Measurements from ENCODE around the gene SLC25A5.
A peak's percentile ranks its signal among the peaks of the same experiment; 100 is the strongest.
"Not testable (repeated sequence)": the region's sequence is repeated elsewhere in the genome, so short reads cannot be mapped to it uniquely, and the experiment has no call there.

Gene SLC25A5

DNA sequence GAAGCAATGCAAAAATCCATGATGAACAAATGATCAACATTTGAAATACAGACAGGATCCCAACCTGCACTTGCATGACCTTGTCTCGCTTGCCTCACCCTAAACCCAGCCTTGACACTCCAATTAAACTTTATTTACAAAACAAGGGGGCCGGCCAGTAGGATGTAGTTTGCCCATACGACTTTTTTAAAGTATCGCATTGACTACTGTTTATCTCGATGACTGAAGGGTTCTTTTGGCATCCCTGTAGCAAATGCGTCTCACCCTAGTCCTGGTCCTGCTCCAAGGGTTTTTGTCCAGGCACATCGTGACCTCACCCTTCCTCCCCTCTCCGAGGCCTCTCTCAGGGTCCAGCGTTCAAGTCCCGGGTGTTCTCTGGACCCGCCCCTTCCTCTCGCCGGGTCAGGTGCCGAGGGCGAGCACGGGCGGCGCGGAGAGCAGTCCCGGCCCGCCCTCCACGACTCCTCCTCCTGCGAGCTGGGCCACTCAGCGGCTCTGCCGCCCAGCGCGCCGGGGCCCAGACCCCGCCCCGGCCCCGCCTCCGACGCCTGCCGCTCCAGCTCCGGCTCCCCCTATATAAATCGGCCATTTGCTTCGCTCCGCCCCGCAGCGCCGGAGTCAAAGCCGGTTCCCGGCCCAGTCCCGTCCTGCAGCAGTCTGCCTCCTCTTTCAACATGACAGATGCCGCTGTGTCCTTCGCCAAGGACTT lies at the start of gene SLC25A5:
SLC25A5 (plus strand) TSS at position 603 of the 709 bp plus-strand sequence; CDS start at position 675, 72 bp downstream.
- DNase-seq, result peak; percentile 78 to 79

DNA sequence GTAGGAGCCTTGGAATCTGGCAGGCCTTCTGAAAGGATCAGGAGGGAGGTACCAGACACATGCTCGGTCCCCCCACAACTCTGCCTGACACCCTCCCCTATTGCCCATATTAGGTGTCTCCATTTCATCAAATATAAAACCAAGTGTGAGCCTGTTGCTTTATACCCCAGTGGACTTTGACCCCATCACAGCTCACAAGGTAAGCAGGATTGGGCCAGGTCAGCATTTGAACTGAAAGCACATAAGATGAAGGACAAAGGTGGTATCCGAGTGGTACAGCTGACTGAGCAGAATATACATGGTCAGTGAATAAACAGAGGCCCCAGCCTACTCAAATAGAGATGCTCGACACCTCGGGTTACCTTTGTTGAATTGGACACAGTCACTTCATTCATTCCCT lies 49.1 kb upstream of the SLC25A5 start:
- no peak for DNase-seq

DNA sequence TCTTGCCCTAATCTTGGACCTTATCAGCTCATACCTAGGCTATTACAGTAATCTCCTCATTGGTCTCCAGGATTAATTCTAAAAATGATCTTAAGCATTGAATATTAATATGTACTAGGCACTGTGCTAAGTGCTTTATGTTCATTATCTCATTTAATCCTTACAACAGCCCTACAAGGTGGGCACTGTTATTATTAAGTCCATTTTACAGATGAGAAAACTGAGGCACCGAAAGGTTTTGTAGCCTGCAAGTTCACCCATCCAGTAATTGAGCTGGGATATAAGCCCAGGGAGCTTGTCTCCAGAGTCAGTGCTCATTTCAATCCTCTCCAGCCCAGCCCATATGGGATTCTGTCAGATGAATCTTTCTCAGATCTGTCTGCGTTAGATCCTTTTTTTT lies 48.3 kb upstream of the SLC25A5 start:
- DNase-seq, result no peak

DNA sequence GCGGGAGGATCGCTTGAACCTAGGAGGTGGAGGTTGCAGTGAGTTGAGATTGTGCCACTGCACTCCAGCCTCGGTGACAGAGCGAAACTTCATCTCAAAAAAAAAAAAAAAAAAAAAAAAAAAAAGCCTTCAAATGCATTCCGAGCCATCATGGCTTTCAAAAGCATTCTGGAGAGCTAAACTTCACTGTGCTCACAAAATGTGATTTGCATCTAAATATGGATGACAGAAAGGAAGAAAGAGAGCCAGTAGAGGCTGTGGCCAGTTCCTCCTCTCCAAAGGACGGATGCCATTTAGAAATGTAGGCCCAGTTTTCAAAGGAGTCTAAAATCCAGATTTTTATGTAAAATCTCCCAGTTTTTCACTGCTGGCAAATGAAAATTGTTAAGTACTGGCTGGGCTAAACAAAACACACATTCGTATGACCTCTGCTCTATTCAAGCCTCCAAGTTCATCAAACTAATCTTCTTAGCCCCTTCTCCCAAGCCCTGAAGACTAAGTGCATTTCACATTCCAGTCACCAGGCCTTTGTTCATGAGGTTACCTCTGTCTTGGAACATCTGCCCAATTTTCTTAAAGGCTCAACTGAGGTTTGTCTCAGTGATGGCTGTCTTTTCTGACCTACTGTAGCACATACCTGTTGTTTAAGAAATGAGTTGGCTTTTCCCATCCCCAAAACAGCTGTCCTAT lies 47.1 kb upstream of the SLC25A5 start:
- no peak for DNase-seq

DNA sequence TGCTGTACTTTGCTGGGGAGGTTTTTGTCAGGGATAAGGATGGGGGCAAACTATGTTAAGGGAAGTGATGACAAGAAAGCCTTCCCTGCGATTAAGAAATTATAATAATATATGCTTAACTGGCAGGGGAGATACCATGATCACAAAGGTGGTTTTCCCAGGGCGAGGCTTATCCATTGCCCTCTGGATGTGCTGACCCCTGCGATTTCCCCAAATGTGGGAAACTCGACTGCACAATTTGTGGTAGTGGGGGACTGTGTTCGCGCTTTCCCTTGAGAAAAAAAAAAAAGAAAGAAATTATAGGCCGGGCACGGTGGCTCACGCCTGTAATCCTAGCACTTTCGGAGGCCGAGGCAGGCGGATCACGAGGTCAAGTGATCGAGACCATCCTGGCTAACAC lies 44.6 kb upstream of the SLC25A5 start:
- DNase-seq, result no peak

DNA sequence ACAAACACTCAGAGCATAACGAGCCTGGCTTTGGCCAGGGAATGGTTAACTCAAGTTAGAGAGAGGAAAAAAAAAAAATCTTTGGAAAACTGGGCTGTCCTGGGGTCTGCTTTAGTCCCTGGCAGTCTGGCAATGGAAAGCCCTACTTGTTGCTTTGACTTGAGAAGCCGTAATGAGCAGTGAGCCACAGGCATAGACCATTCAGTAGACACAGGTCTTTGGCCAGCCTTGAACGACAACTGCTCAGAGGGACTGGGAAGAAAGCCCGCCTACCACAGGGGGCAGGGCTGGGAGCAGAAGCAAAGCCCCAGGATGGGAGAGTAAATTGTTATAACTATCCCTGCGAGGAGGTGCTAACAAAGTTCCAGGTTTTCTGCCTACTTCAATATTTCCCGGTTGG lies 43.2 kb upstream of the SLC25A5 start:
- no peak for DNase-seq

DNA sequence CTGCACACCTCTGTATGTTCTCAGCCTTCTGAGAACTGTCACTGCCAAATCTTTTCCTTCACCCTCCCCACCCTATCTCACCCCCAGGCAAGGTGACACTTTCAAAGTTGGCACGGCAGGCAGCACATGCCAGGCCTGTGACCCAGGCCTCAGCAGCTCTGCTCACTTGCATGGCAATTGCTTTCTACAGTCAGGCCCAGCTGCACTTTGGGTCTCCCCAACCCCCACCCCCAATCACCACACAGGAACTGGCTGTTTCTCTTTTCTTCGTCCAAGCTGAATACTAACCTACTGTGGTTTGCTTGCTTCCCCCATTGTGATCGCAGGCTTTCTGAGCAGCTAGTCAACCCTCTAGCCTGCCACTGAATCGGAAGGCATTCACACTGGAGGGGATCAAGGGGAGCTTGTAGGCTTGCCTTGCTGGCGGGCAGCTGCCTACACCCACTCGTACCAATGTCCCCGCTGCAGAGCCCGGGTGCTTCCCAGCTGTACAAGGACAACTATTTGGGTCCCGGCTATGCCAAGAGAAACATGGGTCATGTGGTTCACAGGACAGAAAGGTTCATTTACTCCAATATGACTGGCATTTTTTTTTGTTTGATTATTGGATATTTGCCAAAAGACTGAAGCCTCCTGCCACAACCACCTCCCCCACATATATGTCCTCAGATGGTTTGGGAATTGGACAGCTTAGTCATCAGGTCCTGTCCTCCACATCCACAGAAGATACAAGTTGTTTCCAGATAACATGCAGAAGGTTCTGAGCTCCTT lies 41.0 kb upstream of the SLC25A5 start:
- peak; percentile 1 to 16 for DNase-seq

DNA sequence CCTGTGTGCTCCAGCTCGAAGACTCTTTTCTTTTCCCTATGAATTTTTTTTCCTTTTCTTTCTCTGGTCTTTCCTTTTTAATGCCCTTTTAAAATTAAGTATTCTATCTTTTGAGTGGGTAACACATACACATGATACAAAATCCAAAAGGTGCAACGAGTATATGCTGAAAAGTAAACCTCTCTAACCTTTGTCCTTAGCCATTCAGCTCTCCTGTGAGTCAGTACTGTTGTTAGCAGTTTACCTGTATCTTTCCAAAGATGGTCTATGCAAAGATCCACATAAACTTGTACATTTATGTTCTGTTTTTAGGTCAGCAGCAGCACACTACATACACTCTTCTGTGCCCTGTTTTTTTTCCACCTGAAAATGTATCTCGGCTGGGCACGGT lies 40.5 kb upstream of the SLC25A5 start:
- DNase-seq, result no peak

DNA sequence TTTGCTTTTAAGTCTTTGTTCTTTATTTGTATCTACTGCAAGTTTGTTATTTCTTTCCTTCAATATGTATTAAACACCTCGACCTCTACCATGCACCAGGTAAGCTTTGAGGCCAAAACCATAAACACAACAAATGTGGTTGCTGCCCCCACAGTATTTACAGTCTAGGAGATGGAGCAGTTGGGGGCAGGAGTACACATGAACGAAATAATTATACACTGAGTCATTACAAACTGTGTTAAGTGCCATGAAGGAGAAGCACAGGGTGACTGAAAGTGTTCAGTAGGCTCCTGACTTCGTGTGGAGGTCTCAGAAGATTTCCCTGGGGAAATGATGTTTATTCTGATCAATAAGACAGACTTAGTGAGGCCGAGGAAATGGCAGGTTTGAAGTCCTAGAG lies 38.8 kb upstream of the SLC25A5 start:
- DNase-seq, result no peak

DNA sequence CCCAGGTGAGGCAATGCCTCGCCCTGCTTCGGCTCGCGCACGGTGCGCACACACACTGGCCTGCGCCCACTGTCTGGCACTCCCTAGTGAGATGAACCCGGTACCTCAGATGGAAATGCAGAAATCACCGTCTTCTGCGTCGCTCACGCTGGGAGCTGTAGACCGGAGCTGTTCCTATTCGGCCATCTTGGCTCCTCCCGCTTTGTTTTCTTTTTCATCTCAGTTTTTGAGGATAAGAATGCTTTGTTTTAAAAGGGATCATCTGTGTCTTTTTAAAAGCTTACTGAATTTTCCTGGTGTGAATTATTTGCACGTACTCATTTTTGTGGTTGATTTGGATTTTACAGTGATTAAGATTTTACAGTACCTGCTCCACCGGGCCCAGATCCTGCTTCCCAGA lies 26.9 kb upstream of the SLC25A5 start:
- not testable (repeated sequence) for DNase-seq

DNA sequence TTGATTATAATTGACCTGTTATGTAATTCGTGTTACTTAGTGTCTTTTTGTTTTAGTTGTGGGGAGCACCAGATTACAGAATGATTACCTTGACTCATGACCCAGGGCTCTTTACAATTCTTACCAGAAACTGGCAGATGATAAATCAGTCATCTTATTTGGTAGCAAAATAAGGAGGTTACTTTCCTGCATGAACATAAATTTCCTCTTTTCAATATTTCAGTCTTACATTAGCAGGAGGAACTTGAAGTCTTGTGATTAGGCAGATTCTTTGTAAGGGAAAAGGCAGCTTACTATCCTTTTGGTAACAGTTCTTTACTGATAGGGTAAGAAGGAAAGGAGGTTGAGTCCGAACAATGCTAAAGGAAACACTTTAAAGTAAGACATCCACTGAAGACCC lies 26.0 kb upstream of the SLC25A5 start:
- peak; percentile 26 to 61 for DNase-seq

DNA sequence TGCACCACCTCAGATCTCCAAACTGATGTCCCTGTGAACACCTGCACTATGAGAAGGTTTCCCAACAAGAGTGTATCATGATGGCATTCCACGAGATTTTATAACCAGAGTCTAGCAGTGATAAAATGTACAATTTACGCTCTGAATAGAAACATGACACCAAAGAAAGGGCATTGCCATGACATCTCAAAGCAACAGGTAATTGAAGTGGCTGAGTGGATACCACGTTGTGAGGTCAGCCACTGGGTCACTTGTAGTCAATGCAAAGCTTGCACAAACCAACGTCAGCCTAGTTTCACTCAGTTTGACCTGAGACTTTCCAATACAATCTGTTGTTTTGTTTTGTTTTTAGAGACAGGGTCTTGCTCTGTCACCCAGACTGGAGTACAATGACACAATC lies 15.0 kb upstream of the SLC25A5 start:
- no peak for DNase-seq

DNA sequence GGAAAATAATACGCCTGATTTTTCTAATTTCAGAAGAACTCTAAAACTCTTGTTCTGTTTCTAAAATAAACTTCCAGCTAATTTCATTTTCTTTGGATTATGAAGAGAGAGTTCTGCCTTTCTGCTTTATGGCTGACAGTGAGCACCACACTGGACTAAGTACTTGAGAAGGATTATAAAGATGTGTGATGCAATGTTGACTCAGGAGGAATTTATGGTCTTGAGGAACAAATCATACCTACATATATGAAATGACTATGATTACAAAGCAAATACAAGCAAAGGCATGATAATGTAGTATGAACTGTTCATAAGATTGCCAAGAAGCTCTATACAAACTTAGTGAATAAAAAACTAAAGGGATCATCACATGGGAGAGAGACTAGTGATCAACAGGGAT lies 13.0 kb upstream of the SLC25A5 start:
- DNase-seq, result no peak

DNA sequence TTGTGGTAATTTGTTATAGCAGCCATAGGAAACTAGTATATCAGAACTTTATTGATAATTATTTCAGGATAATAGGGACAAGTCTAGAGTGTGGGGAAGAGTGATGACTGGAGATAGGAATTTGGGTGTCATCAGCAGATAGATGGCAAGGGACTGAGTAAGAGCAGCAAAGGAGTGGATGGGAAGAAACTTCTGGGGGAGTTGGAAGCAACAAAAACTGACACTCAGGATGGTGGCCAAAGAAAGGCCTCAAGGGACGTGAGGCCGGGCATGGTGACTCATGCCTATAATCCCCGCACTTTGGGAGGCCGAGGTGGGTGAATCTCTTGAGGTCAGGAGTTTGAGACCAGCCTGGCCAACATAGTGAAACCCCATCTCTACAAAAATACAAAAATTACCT lies 9.1 kb upstream of the SLC25A5 start:
- no peak for DNase-seq

DNA sequence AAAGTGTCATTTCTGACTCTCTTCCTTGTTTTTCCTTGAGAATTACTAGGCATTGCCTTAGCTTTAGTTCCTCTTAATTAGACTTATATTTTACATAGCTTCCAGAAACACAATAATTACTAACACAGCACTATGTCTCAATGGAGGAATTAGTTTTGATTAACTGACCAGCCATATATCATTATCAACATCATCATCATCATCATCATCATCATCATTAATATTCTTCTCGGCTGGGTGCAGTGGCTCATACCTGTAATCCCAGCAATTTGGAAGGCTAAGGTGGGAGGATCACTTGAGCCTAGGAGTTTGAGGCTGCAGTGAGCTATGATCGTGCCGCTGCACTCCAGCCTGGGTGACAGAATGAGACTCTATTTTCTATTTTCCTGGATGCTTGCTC lies 2.7 kb upstream of the SLC25A5 start:
- no peak for DNase-seq

DNA sequence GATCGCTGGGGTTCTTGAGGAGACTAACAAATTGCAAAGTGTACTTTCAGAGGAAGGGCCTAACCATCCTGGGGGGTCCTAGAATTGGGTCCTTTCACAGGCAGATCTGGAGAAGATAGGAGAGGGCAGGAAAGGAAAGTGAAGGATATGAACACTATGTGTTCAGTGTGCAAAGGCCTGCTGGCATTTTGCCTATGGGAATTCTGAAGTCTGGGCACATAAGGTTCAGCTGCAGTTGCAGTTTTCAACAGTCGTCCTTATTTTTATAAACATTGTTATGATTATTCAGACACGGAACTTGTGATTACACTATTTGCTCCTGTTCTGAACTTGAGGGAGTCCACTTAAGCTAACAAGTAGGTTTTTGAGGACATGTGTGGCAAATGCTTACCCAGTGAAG lies 1.3 kb upstream of the SLC25A5 start:
- no peak for DNase-seq

DNA sequence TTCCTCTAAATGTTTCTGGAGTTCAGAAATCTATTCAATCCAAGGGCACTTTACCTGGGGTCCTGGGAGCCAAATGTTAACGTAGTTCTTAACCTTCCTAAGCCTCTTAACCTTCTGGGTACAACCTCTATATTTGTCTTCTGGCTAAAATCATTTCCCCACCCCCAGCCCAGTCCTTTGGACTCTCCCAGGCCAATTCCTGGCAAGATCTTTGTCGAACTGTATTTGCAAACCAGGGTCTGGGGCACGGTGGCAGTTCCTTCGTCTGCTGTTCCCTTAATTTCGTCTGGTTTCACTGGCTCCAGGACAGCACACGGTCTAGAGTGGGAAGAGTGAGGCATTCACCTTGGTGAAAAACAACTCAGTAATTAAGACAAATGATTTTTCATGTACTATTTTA lies 811 bp upstream of the SLC25A5 start:
- DNase-seq, result no peak

DNA sequence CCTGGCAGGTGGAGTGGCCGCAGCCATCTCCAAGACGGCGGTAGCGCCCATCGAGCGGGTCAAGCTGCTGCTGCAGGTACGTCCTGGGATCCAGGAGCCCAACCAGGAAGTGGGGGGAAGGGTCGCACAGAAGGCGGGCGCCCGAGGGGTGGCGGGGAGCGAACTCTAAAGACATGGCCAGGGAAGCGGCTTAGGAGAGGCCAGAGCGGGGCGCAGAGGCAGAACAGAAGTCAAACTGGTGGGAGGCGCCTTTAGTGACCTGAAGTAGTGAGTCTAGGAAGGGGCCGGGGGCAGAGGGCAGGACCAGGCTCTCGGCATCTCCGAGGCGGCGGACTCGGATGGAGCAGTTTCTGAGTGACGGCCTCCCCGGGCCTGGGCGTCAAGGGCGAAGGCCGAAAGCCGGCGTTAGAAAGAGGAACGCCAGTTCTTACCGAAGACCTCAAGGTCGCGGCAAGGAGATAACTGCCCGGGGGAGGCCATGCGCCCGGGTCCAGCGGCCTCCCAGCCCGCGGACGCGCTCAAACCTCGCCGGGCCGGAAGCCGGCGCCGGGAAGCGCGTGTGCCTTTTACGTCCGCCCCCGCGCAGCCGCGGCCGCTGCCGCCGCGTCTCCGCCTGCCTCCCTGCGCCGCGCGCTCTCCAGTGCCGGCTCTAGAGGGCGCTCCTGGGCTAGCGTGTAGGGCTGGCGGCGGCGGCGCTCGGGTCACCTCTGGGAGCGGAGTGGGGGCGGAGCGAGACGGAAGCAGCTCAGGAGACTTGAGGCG lies 488 bp downstream of the SLC25A5 start:
- peak; percentile 81 to 87 for DNase-seq

DNA sequence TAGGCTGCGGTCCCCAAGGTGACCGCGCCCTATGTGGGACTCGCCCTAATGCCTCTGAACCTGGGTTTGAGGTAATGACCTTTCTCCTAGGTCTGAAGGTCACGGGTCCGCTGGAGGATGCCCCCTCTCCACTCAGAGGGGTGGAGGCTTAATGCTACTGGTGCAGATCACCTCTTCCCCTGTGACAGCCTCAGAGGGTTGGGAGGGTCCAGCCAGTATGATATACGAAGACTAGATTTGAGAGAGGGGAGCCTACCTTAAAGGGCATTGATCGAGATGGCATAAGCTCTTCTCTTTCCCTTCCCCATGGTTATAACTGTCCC lies 1.0 kb downstream of the SLC25A5 start:
- no peak for DNase-seq

DNA sequence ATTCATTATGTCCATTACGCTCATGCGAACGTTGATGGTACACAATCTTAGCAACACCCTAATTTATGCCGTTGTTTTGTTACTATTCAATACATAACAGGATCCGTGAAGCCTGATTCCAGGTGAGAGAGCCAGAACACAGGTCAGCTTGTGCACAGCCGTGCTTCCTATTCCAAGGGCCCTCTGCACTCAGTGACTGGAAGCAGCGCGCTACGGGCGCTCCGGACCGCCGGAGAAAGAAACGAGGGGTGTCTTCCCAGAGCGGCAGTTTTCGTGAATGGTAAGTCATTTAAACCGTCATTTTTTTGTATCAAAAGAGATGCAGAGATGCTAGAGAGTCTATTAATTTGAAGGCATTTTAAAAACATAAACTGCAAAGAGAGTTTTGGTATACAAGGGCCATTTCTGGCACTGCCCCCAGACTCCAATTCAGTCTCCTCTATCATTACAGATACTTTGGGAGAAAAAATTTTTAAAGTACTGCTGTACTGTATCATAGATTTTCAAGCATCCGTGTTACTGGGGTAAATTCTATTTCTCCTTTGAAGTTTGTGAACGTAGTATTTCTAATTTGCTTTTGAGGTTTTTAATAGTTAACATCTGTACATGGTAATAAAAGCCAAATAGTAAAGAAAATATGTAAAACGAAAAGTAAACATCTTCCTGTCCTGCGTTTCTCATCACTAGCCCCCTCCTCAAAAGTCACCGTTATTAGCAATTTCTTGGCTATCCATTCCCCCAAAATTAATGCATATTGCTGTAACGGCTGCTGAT lies 6.6 kb downstream of the SLC25A5 start:
- DNase-seq, result no peak

DNA sequence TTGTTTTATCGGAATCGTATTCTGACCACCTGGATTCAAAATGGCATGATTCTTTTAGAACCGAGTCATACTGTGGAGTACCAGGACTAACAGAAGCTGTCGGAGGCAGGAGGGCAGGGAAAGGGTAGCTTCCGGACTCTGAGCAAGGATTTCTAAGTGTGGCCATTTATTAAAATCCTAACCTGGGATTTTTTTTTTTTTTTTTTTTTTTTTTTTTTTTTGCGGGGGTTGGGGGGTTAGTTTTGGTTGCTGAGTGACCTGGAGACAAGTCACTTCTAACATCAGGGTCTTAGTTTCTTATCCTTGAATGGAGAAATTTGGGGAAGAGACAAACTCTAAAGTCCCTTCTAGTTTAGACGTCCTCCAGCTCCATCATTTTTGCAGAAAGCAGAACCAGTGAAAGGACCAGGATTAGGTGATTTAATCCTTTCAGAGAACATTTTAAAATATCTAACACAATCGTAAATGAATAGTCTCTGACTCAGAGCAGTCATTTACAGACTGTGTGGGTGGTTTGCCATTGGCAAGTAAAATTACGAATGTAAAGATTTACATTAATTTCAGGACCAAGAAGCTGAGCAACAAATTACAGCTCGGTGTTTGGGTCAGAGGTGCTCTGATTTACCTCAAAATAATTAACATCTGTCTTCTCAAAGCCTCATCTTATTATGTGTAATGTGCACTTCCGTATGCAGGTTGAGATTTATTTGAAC lies 7.3 kb downstream of the SLC25A5 start:
- no peak for DNase-seq

DNA sequence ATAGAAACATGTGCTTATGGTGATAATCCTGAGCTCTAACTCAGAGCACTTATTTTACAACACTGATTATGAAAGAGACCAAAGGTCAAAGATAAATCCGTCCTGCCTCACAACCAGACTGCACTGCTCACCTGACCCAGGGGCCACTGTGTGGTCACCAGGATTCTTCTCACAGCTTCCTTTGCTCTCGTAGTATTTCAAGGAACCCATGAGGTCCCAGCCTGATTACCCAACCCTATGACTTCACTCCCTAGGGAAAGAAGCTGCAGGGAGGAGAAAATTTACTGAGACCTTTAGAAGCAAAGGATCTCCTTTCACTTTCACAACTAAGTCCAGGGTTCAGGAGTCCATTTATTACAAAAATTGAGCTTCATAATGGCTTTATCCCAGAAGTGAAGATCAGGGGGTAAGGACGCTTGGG lies 9.6 kb downstream of the SLC25A5 start:
- DNase-seq, result peak; percentile 44 to 75

Measured in inflammatory macrophage treated with lipopolysaccharide for 1 hour (primary cell).